SU-DHL-6 (cell line): ENCODE measurements around the gene ELN.
"Not testable (repeated sequence)": the region's sequence is repeated elsewhere in the genome, so short reads cannot be mapped to it uniquely, and the experiment has no call there.

ENCODE experiments used
- H2AFZ ChIP-seq: fragments of 200-600 bp; sonication (generic); 2 replicates; pipeline ENCODE4 v1.6.1; 2014; ENCODE audit warnings: low read depth, mild to moderate bottlenecking, moderate library complexity, mixed read lengths, antibody characterized with exemption, low read length; ENCODE audit not compliant: severe bottlenecking
- H3F3A ChIP-seq: fragments of 200-600 bp; shearing (Covaris generic); 2 replicates; pipeline ENCODE4 v1.6.0; 2016; ENCODE audit warnings: antibody characterized with exemption, mild to moderate bottlenecking; ENCODE audit not compliant: insufficient read depth
- H3K27ac ChIP-seq: fragments of 200-600 bp; sonication (generic); 2 replicates; pipeline ENCODE4 v1.5.1; 2016; ENCODE audit warnings: low read depth, mild to moderate bottlenecking, low read length, moderate library complexity, mixed read lengths
- H3K27me3 ChIP-seq: fragments of 200-600 bp; sonication (generic), shearing (Covaris generic); 2 replicates; pipeline ENCODE4 v1.6.0; 2014; ENCODE audit warnings: mild to moderate bottlenecking, low read length
- H3K36me3 ChIP-seq: fragments of 200-600 bp; sonication (generic); 2 replicates; pipeline ENCODE4 v1.6.1; 2014; ENCODE audit warnings: mild to moderate bottlenecking, low read length, mixed read lengths
- H3K4me2 ChIP-seq: fragments of 300-600, 200-600 bp; shearing (Covaris generic), sonication (generic); 2 replicates; pipeline ENCODE4 v1.6.0; 2014; ENCODE audit warnings: low read length, low read depth, mild to moderate bottlenecking; ENCODE audit not compliant: poor library complexity, severe bottlenecking
- H3K4me3 ChIP-seq: fragments of 200-600 bp; sonication (generic); 2 replicates; pipeline ENCODE4 v1.5.1; 2014; ENCODE audit warnings: antibody characterized with exemption, low read length, mild to moderate bottlenecking, mixed read lengths; ENCODE audit not compliant: insufficient read depth, poor library complexity, severe bottlenecking
- H3K79me2 ChIP-seq: fragments of 200-600 bp; sonication (generic); 2 replicates; pipeline ENCODE4 v1.6.1; 2014; ENCODE audit warnings: mild to moderate bottlenecking, low read length, moderate library complexity; ENCODE audit not compliant: insufficient read depth
- H3K9ac ChIP-seq: fragments of 200-600 bp; sonication (generic); 2 replicates; pipeline ENCODE4 v1.7.0; 2014; ENCODE audit warnings: mild to moderate bottlenecking, low read length
- H3K9me2 ChIP-seq: fragments of 200-600 bp; sonication (generic); replicated peaks from 2 replicates; pipeline ENCODE4 v1.6.1; 2014; ENCODE audit warnings: low read length; ENCODE audit not compliant: insufficient read depth
- H3K9me3 ChIP-seq: fragments of 200-600 bp; sonication (generic); 2 replicates; pipeline ENCODE4 v1.6.1; 2014; ENCODE audit warnings: low read length, mixed read lengths; ENCODE audit not compliant: insufficient read depth
- H4K20me1 ChIP-seq: fragments of 200-600 bp; sonication (generic); 2 replicates; pipeline ENCODE4 v1.6.1; 2014; ENCODE audit warnings: low read depth, mild to moderate bottlenecking, antibody characterized with exemption, low read length, moderate library complexity, mixed read lengths
- CTCF ChIP-seq: fragments of 200-600 bp; sonication (generic); IDR thresholded peaks from one replicate; pipeline ENCODE4 v1.5.1; 2017; ENCODE audit warnings: antibody characterized with exemption, mild to moderate bottlenecking, low read length, moderate library complexity; ENCODE audit not compliant: insufficient read depth, poor library complexity, severe bottlenecking
- EZH2phosphoT487 ChIP-seq: fragments of 200-600 bp; sonication (generic), shearing (Covaris generic); conservative IDR thresholded peaks from 2 replicates; pipeline ENCODE4 v1.6.1; 2018; ENCODE audit warnings: mild to moderate bottlenecking, antibody characterized with exemption, low read length, moderate library complexity, mixed read lengths

ELN gene

DNA sequence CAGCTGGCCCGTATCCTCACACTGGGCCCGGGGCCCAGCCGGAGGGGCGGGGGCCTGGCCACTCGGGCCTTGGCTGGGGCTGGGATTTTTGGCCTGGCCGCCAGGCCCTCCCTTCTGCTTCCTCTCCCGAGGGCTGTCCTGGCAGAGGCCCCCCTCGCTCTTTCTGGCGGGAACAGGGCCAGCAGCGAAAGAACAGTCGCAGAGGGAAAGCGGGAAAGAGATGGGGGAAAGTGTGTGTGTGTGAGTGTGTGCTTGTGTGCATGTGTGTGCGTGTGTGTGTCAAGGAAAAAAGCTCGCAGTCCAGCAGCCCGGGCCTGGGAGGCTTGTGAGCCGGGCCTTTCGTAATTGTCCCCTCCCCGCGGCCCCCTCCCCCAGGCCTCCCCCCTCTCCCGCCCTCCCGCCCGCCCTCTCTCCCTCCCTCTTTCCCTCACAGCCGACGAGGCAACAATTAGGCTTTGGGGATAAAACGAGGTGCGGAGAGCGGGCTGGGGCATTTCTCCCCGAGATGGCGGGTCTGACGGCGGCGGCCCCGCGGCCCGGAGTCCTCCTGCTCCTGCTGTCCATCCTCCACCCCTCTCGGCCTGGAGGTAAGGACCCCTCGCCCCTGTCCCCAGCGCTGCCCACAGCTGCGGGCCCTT lies at the start of gene ELN:
TSS of gene ELN (plus strand) at position 491 of the 638 bp plus-strand sequence. CDS start at position 506, 15 bp downstream.
- Histone ChIP-seq H3K9ac (no peak within 1 kb of the TSS), H3K36me3 (no peaks in the 10 kb centered on the region), H2AFZ (no peak within 1 kb of the TSS), H3K4me3 (no peak within 1 kb of the TSS), H4K20me1 (no peaks in the 10 kb centered on the region), H3K9me3 (no peaks in the 10 kb centered on the region), H3K9me2 (no peaks in the 10 kb centered on the region), H3K4me2 (no peak within 1 kb of the TSS), H3F3A (no peaks in the 10 kb centered on the region), H3K27me3 (no peaks in the 10 kb centered on the region), H3K27ac (no peak within 1 kb of the TSS), H3K79me2 (no peaks in the 10 kb centered on the region)
- TF ChIP-seq CTCF: no peak
- no peak for TF ChIP-seq EZH2phosphoT487

- Histone ChIP-seq H3F3A (no peaks in the 10 kb centered on the region), H3K79me2 (no peaks in the 10 kb centered on the region), H3K4me3 (no peak overlapping the region), H3K27me3 (no peaks in the 10 kb centered on the region), H4K20me1 (no peaks in the 10 kb centered on the region), H3K27ac (no peak overlapping the region), H3K4me2 (no peak overlapping the region), H3K9ac (no peak overlapping the region), H3K36me3 (no peaks in the 10 kb centered on the region), H2AFZ (no peak overlapping the region), H3K9me3 (no peaks in the 10 kb centered on the region), H3K9me2 (no peaks in the 10 kb centered on the region)
- TF ChIP-seq CTCF (peak; percentile 58), EZH2phosphoT487 (no peak)
Observed at GRCh38 chr7:73978661-73979563, 49.1 kb upstream of the ELN start.

GRCh38 chr7:73979656-73980055 lies 48.3 kb upstream of the ELN start:
- H3K27ac ChIP-seq, H3F3A ChIP-seq: not testable (repeated sequence)

DNA sequence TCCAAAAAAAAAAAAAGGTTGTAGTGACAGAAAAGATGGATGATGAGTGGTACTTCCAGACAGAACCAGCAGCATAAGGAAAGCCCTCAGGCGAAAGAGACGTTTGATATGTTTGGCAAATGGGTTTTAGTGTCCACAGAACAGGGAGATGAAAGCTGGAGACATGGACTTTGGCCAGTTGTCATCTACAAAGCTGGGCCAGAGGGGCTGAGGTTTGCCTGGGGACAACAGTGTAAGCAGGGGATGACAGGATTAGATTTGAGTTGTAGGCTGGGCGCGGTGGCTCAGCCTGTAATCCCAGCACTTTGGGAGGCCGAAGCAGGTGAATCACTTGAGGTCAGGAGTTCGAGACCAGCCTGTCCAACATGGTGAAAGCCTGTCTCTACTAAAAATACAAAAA lies 47.8 kb upstream of the ELN start:
- H3K27ac ChIP-seq: no peak overlapping the region
- no peak for TF ChIP-seq CTCF
- TF ChIP-seq EZH2phosphoT487: no peak
- no peaks in the 10 kb centered on the region for H3K9me2 ChIP-seq
- no peaks in the 10 kb centered on the region for H3K36me3 ChIP-seq
- H3K4me3 ChIP-seq: no peak overlapping the region
- no peaks in the 10 kb centered on the region for H3K9me3 ChIP-seq
- no peaks in the 10 kb centered on the region for H3K27me3 ChIP-seq
- H3F3A ChIP-seq: no peaks in the 10 kb centered on the region
- H2AFZ ChIP-seq: no peak overlapping the region
- no peaks in the 10 kb centered on the region for H3K79me2 ChIP-seq
- no peak overlapping the region for H3K9ac ChIP-seq
- no peak overlapping the region for H3K4me2 ChIP-seq
- no peaks in the 10 kb centered on the region for H4K20me1 ChIP-seq

More at GRCh38 chr7:73979656-73980055, 48.3 kb upstream of the ELN start:
- H3K9ac ChIP-seq, H3K27me3 ChIP-seq, H3K4me2 ChIP-seq, H3K36me3 ChIP-seq, H3K9me3 ChIP-seq, H3K79me2 ChIP-seq, H3K9me2 ChIP-seq, H2AFZ ChIP-seq, H3K4me3 ChIP-seq, H4K20me1 ChIP-seq: not testable (repeated sequence)
